T-cell (primary cell): ENCODE measurements around the gene TERC. TPM values are rescaled to one million over a fixed set of nuclear protein-coding genes. Genes with fewer than 3 reads are reported as not detected.

Source experiments
- ATAC-seq, 4 experiments: fragments of 200-7000 bp in 3 of 4; fragments of 150-1000 bp in 1 of 4; cut with Tn5 transposase; replicated peaks in 1 of 4; 1 replicate in 3 of 4; 2 replicates in 1 of 4; pipeline ENCODE4 v1.10.0; 2021; ENCODE audit warnings: moderate library complexity in 3 of 4, mild to moderate bottlenecking in 2 of 4, moderate number of reproducible peaks in 1 of 4
- CTCF ChIA-PET, 2 donors: fragments of 300-600 bp; sonication (Branson Sonifier 250); formaldehyde crosslinking; loops; one replicate each; lab custom pipeline; 2022; ENCODE audit warnings: antibody characterized with exemption in 2 of 2; lab: Charles Lee
- POLR2A ChIA-PET, 2 donors: fragments of 300-600 bp; sonication (Branson Sonifier 250); formaldehyde crosslinking; loops; one replicate each; lab custom pipeline; 2022; ENCODE audit warnings: antibody characterized with exemption in 2 of 2; lab: Charles Lee
- DNase-seq, 35 experiments: peaks; one replicate each; pipeline versions ENCODE4 v3.0.0 to v3.0.0-alpha.2; 2013 to 2023
- H3K27ac ChIP-seq: one replicate; pipeline ENCODE4 v1.5.1; 2013; ENCODE audit warnings: low read length
- H3K27me3 ChIP-seq, 2 experiments: replicated peaks in 1 of 2; 1 replicate in 1 of 2; 2 replicates in 1 of 2; pipeline versions ENCODE4 v1.6.1 to v1.7.0; 2013; ENCODE audit warnings: low read length in 1 of 2, mixed read lengths in 1 of 2; ENCODE audit not compliant: control insufficient read depth in 2 of 2, insufficient read depth in 2 of 2; ENCODE audit errors: extremely low read depth in 1 of 2
- H3K36me3 ChIP-seq, 2 donors: 1 replicate in 1 of 2; 2 replicates in 1 of 2; pipeline versions ENCODE4 v1.6.1 to v1.7.0; 2013; ENCODE audit warnings: low read length in 1 of 2; ENCODE audit not compliant: control insufficient read depth in 2 of 2, insufficient read depth in 1 of 2; ENCODE audit errors: extremely low read depth in 1 of 2
- H3K4me1 ChIP-seq, 2 experiments: 1 replicate in 1 of 2; 2 replicates in 1 of 2; pipeline versions ENCODE4 v1.6.1 to v1.7.0; 2013; ENCODE audit warnings: low read length in 2 of 2, mixed read lengths in 1 of 2; ENCODE audit not compliant: insufficient read depth in 2 of 2, control insufficient read depth in 1 of 2; ENCODE audit errors: extremely low read depth in 1 of 2
- H3K4me3 ChIP-seq, 2 donors: 1 replicate in 1 of 2; 2 replicates in 1 of 2; pipeline versions ENCODE4 v1.5.1 to v1.7.0; 2013; ENCODE audit warnings: mild to moderate bottlenecking in 2 of 2, low read length in 1 of 2, moderate library complexity in 1 of 2; ENCODE audit not compliant: control insufficient read depth in 1 of 2; ENCODE audit errors: extremely low read depth in 1 of 2
- H3K9me3 ChIP-seq: 2 replicates; pipeline ENCODE4 v1.7.0; 2013
- H3K27ac Mint-ChIP-seq, 2 donors: one replicate each; pipeline ENCODE4 v1.8.0; 2020 to 2021; ENCODE audit warnings: mild to moderate bottlenecking in 2 of 2, mixed read lengths in 2 of 2
- H3K27me3 Mint-ChIP-seq, 2 donors: one replicate each; pipeline ENCODE4 v1.8.0; 2021 to 2022; ENCODE audit warnings: mixed read lengths in 2 of 2
- H3K36me3 Mint-ChIP-seq: one replicate; pipeline ENCODE4 v1.8.0; 2021; ENCODE audit warnings: mixed read lengths
- H3K4me1 Mint-ChIP-seq, 3 donors: one replicate each; pipeline ENCODE4 v1.8.0; 2020 to 2022; ENCODE audit warnings: mixed read lengths in 3 of 3, mild to moderate bottlenecking in 1 of 3
- H3K4me3 Mint-ChIP-seq, 3 donors: one replicate each; pipeline ENCODE4 v1.8.0; 2020 to 2022; ENCODE audit warnings: mild to moderate bottlenecking in 3 of 3, mixed read lengths in 3 of 3, moderate library complexity in 3 of 3
- H3K9me3 Mint-ChIP-seq, 3 donors: one replicate each; pipeline ENCODE4 v1.8.0; 2020 to 2022; ENCODE audit warnings: mixed read lengths in 3 of 3
- WGBS: methylation state at CpG from one replicate; pipeline ENCODE4 v1.1.5; 2013; ENCODE audit warnings: missing lambda C conversion rate; ENCODE audit not compliant: insufficient coverage; 5-methylcytosine and 5-hydroxymethylcytosine counted together
- total RNA-seq, 35 experiments: library from RNA in 6 of 35; stranded (reverse) in 6 of 35; fragments of 120-200 nt in 1 of 35; gene quantifications; one replicate each; pipeline versions ENCODE4 v1.2.1 to v1.2.4 and lab custom pipeline; 2013 to 2026

TERC gene
- total RNA-seq, 5 donors from 2014 or later (not counting 1 experiment from before 2014, with no cell fraction given), result 10.3 to 22.4 (median 12.8) TPM

GRCh38 chr3:169809230-169809795, 44.5 kb upstream of the TERC start:
- peaks cover 26 to 28% (median 26%) of the 10 kb centered on the region in 3 donors for H3K4me1 Mint-ChIP-seq
- no peaks in the 10 kb centered on the region for H3K36me3 Mint-ChIP-seq
- no peak overlapping the region for H3K27ac Mint-ChIP-seq
- H3K27me3 ChIP-seq, result peaks cover 0 to 8% of the 10 kb centered on the region in 2 experiments
- CTCF ChIA-PET, result interaction anchor here in 1 of 2 donors (0.6 to 0.8 kb wide), 4 partner anchors 35 to 244 kb away, joined by 3 to 5 read pairs (median 4); partner anchors contain the start of gene MECOM
- no peaks in the 10 kb centered on the region for H3K9me3 ChIP-seq
- DNase-seq (no peak), ATAC-seq (no peak)
- WGBS, result 60% methylated on average over 1 of the region's 2 CpGs
- peaks cover 0 to 2% of the 10 kb centered on the region in 2 donors for H3K27me3 Mint-ChIP-seq
- H3K36me3 ChIP-seq, result no peaks in the 10 kb centered on the region
- POLR2A ChIA-PET, result interaction anchor here (0.6 kb wide), 4 partner anchors 16 to 1627 kb away, joined by 4 to 7 read pairs (median 5); no protein-coding TSS in a partner anchor
- H3K4me3 Mint-ChIP-seq, result no peak overlapping the region
- H3K4me1 ChIP-seq, result peaks cover 3 to 26% of the 10 kb centered on the region in 2 experiments
- H3K9me3 Mint-ChIP-seq, result no peaks in the 10 kb centered on the region
- H3K4me3 ChIP-seq, result no peak overlapping the region
- no peak overlapping the region for H3K27ac ChIP-seq

- H3K27ac ChIP-seq, result no peak overlapping the region
- H3K27me3 ChIP-seq, result no peaks in the 10 kb centered on the region
- no peaks in the 10 kb centered on the region for H3K9me3 ChIP-seq
- Mint-ChIP-seq H3K27me3 (no peaks in the 10 kb centered on the region), H3K4me3 (no peak overlapping the region), H3K9me3 (no peaks in the 10 kb centered on the region), H3K36me3 (no peaks in the 10 kb centered on the region), H3K4me1 (peaks cover 3 to 6% (median 4%) of the 10 kb centered on the region in 3 donors), H3K27ac (no peak overlapping the region)
- H3K4me1 ChIP-seq, result no peaks in the 10 kb centered on the region
- DNase-seq (no peak), ATAC-seq (no peak)
- no peak overlapping the region for H3K4me3 ChIP-seq
- H3K36me3 ChIP-seq, result no peaks in the 10 kb centered on the region
- WGBS, result no CpG with 5 or more reads among the region's 3 CpGs
- POLR2A ChIA-PET, result no interaction called here
- CTCF ChIA-PET, result no interaction called here
Measured at GRCh38 chr3:169804681-169805080, 39.8 kb upstream of the TERC start.

- H3K27ac Mint-ChIP-seq, result no peak overlapping the region
- POLR2A ChIA-PET, result no interaction called here
Measured at GRCh38 chr3:169792359-169792758, 27.5 kb upstream of the TERC start.

GRCh38 chr3:169790687-169791429, 26.0 kb upstream of the TERC start:
- no peak for ATAC-seq
- no peak overlapping the region for H3K4me3 Mint-ChIP-seq
- CTCF ChIA-PET, result interaction anchor here in 1 of 2 donors (1.3 kb wide), 1 partner anchor 71 kb away, joined by 4 read pairs; no protein-coding TSS in a partner anchor
- peaks cover 34% of the 10 kb centered on the region for H3K36me3 Mint-ChIP-seq
- no peaks in the 10 kb centered on the region for H3K9me3 Mint-ChIP-seq
- Histone ChIP-seq H3K27ac (no peak overlapping the region), H3K27me3 (no peaks in the 10 kb centered on the region), H3K9me3 (no peaks in the 10 kb centered on the region), H3K4me3 (no peak overlapping the region), H3K36me3 (peaks cover 0 to 16% of the 10 kb centered on the region in 2 donors), H3K4me1 (no peaks in the 10 kb centered on the region)
- POLR2A ChIA-PET, result no interaction called here
- 80% methylated on average over 2 of the region's 4 CpGs for WGBS
- no peaks in the 10 kb centered on the region for H3K27me3 Mint-ChIP-seq
- H3K4me1 Mint-ChIP-seq, result peaks cover 0 to 7% (median 2%) of the 10 kb centered on the region in 3 donors
- no peak overlapping the region for H3K27ac Mint-ChIP-seq
- DNase-seq, result no peak

More at GRCh38 chr3:169792359-169792758, 27.5 kb upstream of the TERC start:
- Histone ChIP-seq H3K9me3 (no peaks in the 10 kb centered on the region), H3K27me3 (no peaks in the 10 kb centered on the region), H3K27ac (no peak overlapping the region), H3K4me3 (no peak overlapping the region), H3K36me3 (peaks cover 0 to 5% of the 10 kb centered on the region in 2 donors), H3K4me1 (no peaks in the 10 kb centered on the region)
- WGBS, result 80% methylated on average over 1 of the region's 1 CpG
- no peaks in the 10 kb centered on the region for H3K9me3 Mint-ChIP-seq
- H3K27me3 Mint-ChIP-seq, result no peaks in the 10 kb centered on the region
- DNase-seq (no peak), ATAC-seq (no peak)
- CTCF ChIA-PET, result no interaction called here
- peaks cover 0 to 4% (median 2%) of the 10 kb centered on the region in 3 donors for H3K4me1 Mint-ChIP-seq
- H3K4me3 Mint-ChIP-seq, result no peak overlapping the region
- H3K36me3 Mint-ChIP-seq, result peaks cover 22% of the 10 kb centered on the region

GRCh38 chr3:169790219-169790618, 25.4 kb upstream of the TERC start:
- Histone ChIP-seq H3K4me1 (no peaks in the 10 kb centered on the region), H3K27me3 (no peaks in the 10 kb centered on the region), H3K9me3 (no peaks in the 10 kb centered on the region), H3K27ac (no peak overlapping the region), H3K36me3 (peaks cover 0 to 21% of the 10 kb centered on the region in 2 donors), H3K4me3 (no peak overlapping the region)
- ChIA-PET CTCF (interaction anchor here in 1 of 2 donors (1.3 kb wide), 1 partner anchor 72 kb away, joined by 4 read pairs; no protein-coding TSS in a partner anchor), POLR2A (no interaction called here)
- DNase-seq (no peak), ATAC-seq (no peak)
- Mint-ChIP-seq H3K4me3 (no peak overlapping the region), H3K4me1 (peaks cover 0 to 7% (median 2%) of the 10 kb centered on the region in 3 donors), H3K27me3 (no peaks in the 10 kb centered on the region), H3K27ac (no peak overlapping the region), H3K9me3 (no peaks in the 10 kb centered on the region), H3K36me3 (peaks cover 40% of the 10 kb centered on the region)

GRCh38 chr3:169787791-169788190, 22.9 kb upstream of the TERC start:
- Histone ChIP-seq H3K36me3 (peaks cover 0 to 33% of the 10 kb centered on the region in 2 donors), H3K4me3 (no peak overlapping the region), H3K9me3 (no peaks in the 10 kb centered on the region), H3K27ac (no peak overlapping the region), H3K27me3 (no peaks in the 10 kb centered on the region), H3K4me1 (no peaks in the 10 kb centered on the region)
- POLR2A ChIA-PET, result no interaction called here
- CTCF ChIA-PET, result no interaction called here
- no CpG with 5 or more reads among the region's 1 CpG for WGBS
- Mint-ChIP-seq H3K36me3 (peaks cover 43% of the 10 kb centered on the region), H3K27me3 (no peaks in the 10 kb centered on the region), H3K9me3 (no peaks in the 10 kb centered on the region), H3K4me1 (peaks cover 0 to 7% (median 2%) of the 10 kb centered on the region in 3 donors), H3K27ac (no peak overlapping the region), H3K4me3 (no peak overlapping the region)
- ATAC-seq (no peak), DNase-seq (no peak)
